IMR-90 (cell line): ENCODE results near the gene ECM2. TPM values are rescaled to one million over a fixed set of nuclear protein-coding genes. Genes with fewer than 3 reads are reported as not detected.

Source experiments
- ATAC-seq: fragments of 200-7000 bp; cut with Tn5 transposase; 2 replicates; pipeline ENCODE4 v1.9.1; 2020; ENCODE audit warnings: low read depth, mild to moderate bottlenecking, moderate library complexity
- BruUV-seq: library from RNA; stranded (reverse); fragments of 400-500 nt; replicated peaks from 2 replicates; lab custom pipeline; 2021; lab: Mats Ljungman, UMichigan
- CTCF ChIA-PET: fragments of 300-600 bp; formaldehyde crosslinking; extraction: SDS; loops from one replicate; lab custom pipeline; 2021; ENCODE audit warnings: antibody characterized with exemption; lab: Yijun Ruan, JAX
- POLR2A ChIA-PET: fragments of 300-600 bp; sonication (Branson Sonifier 250); formaldehyde crosslinking; loops from one replicate; lab custom pipeline; 2022; ENCODE audit warnings: antibody characterized with exemption; ENCODE audit not compliant: unreplicated experiment; lab: Charles Lee
- DNase-seq: peaks from one replicate; pipeline ENCODE4 v3.0.0; 2013
- H2AFZ ChIP-seq: replicated peaks from 2 replicates; pipeline ENCODE3; 2013; ENCODE audit warnings: low read length, mild to moderate bottlenecking; ENCODE audit not compliant: poor library complexity
- H2AK5ac ChIP-seq: 2 replicates; pipeline ENCODE4 v1.6.1; 2013; ENCODE audit warnings: low read depth, low read length, inconsistent platforms
- H2AK9ac ChIP-seq: replicated peaks from 2 replicates; pipeline ENCODE3; 2013; ENCODE audit warnings: mild to moderate bottlenecking, low read depth, low read length, moderate library complexity; ENCODE audit not compliant: poor library complexity
- H2BK120ac ChIP-seq: 2 replicates; pipeline ENCODE4 v1.6.1; 2013; ENCODE audit warnings: low read depth, low read length, inconsistent platforms
- H2BK15ac ChIP-seq: 3 replicates; pipeline ENCODE4 v1.6.1; 2013; ENCODE audit warnings: low read depth, low read length, inconsistent platforms
- H2BK20ac ChIP-seq: 2 replicates; pipeline ENCODE4 v1.6.1; 2013; ENCODE audit warnings: low read depth, mild to moderate bottlenecking, inconsistent platforms, low read length, moderate library complexity
- H2BK5ac ChIP-seq: 2 replicates; pipeline ENCODE4 v1.6.1; 2013; ENCODE audit warnings: mild to moderate bottlenecking, low read depth, low read length, inconsistent platforms; ENCODE audit not compliant: poor library complexity, severe bottlenecking
- H3K14ac ChIP-seq: replicated peaks from 2 replicates; pipeline ENCODE4 v1.6.1; 2013; ENCODE audit warnings: low read depth, low read length, inconsistent platforms
- H3K18ac ChIP-seq: 2 replicates; pipeline ENCODE4 v1.6.1; 2013; ENCODE audit warnings: low read depth, low read length, control low read depth
- H3K23ac ChIP-seq: 2 replicates; pipeline ENCODE4 v1.6.1; 2013; ENCODE audit warnings: low read depth, low read length, inconsistent platforms
- H3K27ac ChIP-seq: 2 replicates; pipeline ENCODE4 v1.5.1; 2013; ENCODE audit warnings: mild to moderate bottlenecking, control low read depth, low read length; ENCODE audit not compliant: insufficient read depth
- H3K27me3 ChIP-seq: 2 replicates; pipeline ENCODE4 v1.6.1; 2013; ENCODE audit warnings: low read length; ENCODE audit not compliant: control insufficient read depth, insufficient read depth
- H3K36me3 ChIP-seq: 2 replicates; pipeline ENCODE4 v1.6.1; 2013; ENCODE audit warnings: low read length, mixed read lengths; ENCODE audit not compliant: control insufficient read depth, insufficient read depth
- H3K4ac ChIP-seq: 2 replicates; pipeline ENCODE4 v1.6.1; 2013; ENCODE audit warnings: low read depth, low read length, inconsistent platforms
- H3K4me1 ChIP-seq: 2 replicates; pipeline ENCODE4 v1.6.1; 2013; ENCODE audit warnings: low read length, mixed read lengths; ENCODE audit not compliant: control insufficient read depth, insufficient read depth
- H3K4me2 ChIP-seq: 2 replicates; pipeline ENCODE4 v1.6.1; 2013; ENCODE audit warnings: low read depth, mild to moderate bottlenecking, control low read depth, low read length, moderate library complexity
- H3K4me3 ChIP-seq: 2 replicates; pipeline ENCODE4 v1.5.1; 2013; ENCODE audit warnings: low read depth, mild to moderate bottlenecking, control low read depth, low read length, moderate library complexity; ENCODE audit not compliant: insufficient read depth
- H3K56ac ChIP-seq: 2 replicates; pipeline ENCODE4 v1.6.1; 2013; ENCODE audit warnings: low read length, inconsistent platforms; ENCODE audit not compliant: insufficient read depth; ENCODE audit errors: extremely low read depth
- H3K79me1 ChIP-seq, 2 experiments: 2 replicates each; pipeline ENCODE4 v1.6.1; 2013; ENCODE audit warnings: low read length in 2 of 2, inconsistent platforms in 1 of 2, low read depth in 1 of 2
- H3K9ac ChIP-seq: 2 replicates; pipeline ENCODE4 v1.6.1; 2013; ENCODE audit warnings: low read depth, low read length, control low read depth
- H3K9me1 ChIP-seq: 2 replicates; pipeline ENCODE4 v1.6.1; 2013; ENCODE audit warnings: low read length, inconsistent platforms; ENCODE audit not compliant: insufficient read depth
- H3K9me3 ChIP-seq: 2 replicates; pipeline ENCODE4 v1.6.1; 2013; ENCODE audit warnings: low read length; ENCODE audit not compliant: control insufficient read depth, insufficient read depth
- H4K20me1 ChIP-seq: 2 replicates; pipeline ENCODE4 v1.6.1; 2013; ENCODE audit warnings: low read length, inconsistent platforms; ENCODE audit not compliant: insufficient read depth
- H4K5ac ChIP-seq: 2 replicates; pipeline ENCODE4 v1.6.1; 2013; ENCODE audit warnings: mild to moderate bottlenecking, low read depth, low read length, control low read depth
- H4K8ac ChIP-seq, 2 experiments: 2 replicates each; pipeline ENCODE4 v1.6.1; 2013; ENCODE audit warnings: low read depth in 2 of 2, low read length in 2 of 2, control low read depth in 1 of 2, inconsistent platforms in 1 of 2
- H4K91ac ChIP-seq: 2 replicates; pipeline ENCODE4 v1.6.1; 2013; ENCODE audit warnings: low read depth, low read length, inconsistent platforms; ENCODE audit not compliant: insufficient read depth
- BHLHE40 ChIP-seq: fragments of 150-350 bp; IDR thresholded peaks from 2 replicates; pipeline ENCODE4 v1.6.1; 2016; ENCODE audit warnings: mild to moderate bottlenecking, low read depth, low read length
- CEBPB ChIP-seq: IDR thresholded peaks from 2 replicates; pipeline ENCODE4 v1.6.1; 2012; ENCODE audit warnings: low read depth, low read length, improper control_type of control experiment
- CHD1 ChIP-seq: IDR thresholded peaks from 2 replicates; pipeline ENCODE4 v1.6.1; 2012; ENCODE audit warnings: low read depth, low read length, improper control_type of control experiment
- FOS ChIP-seq: fragments of 150-350 bp; IDR thresholded peaks from 2 replicates; pipeline ENCODE4 v1.6.1; 2016; ENCODE audit warnings: low read depth, low read length
- MAFK ChIP-seq: IDR thresholded peaks from 2 replicates; pipeline ENCODE4 v1.6.1; 2012; ENCODE audit warnings: low read depth, low read length, improper control_type of control experiment
- MAZ ChIP-seq: IDR thresholded peaks from 2 replicates; pipeline ENCODE4 v1.6.1; 2012; ENCODE audit warnings: low read depth, mild to moderate bottlenecking, low read length, improper control_type of control experiment, moderate library complexity, borderline replicate concordance
- MXI1 ChIP-seq: IDR thresholded peaks from 2 replicates; pipeline ENCODE4 v1.6.1; 2012; ENCODE audit warnings: low read depth, mild to moderate bottlenecking, low read length, moderate library complexity, borderline replicate concordance
- NFE2L2 ChIP-seq: fragments of 150-350 bp; IDR thresholded peaks from 2 replicates; pipeline ENCODE4 v1.6.1; 2016; ENCODE audit warnings: low read depth, mild to moderate bottlenecking, low read length
- POLR2A ChIP-seq: IDR thresholded peaks from 2 replicates; pipeline ENCODE4 v1.6.1; 2012; ENCODE audit warnings: mild to moderate bottlenecking, low read depth, low read length
- RAD21 ChIP-seq: IDR thresholded peaks from 2 replicates; pipeline ENCODE4 v1.6.1; 2012; ENCODE audit warnings: low read length, improper control_type of control experiment
- RCOR1 ChIP-seq: IDR thresholded peaks from 2 replicates; pipeline ENCODE4 v1.6.1; 2012; ENCODE audit warnings: mild to moderate bottlenecking, low read length, improper control_type of control experiment; ENCODE audit not compliant: insufficient replicate concordance
- RFX5 ChIP-seq: IDR thresholded peaks from 2 replicates; pipeline ENCODE4 v1.8.0; 2012; ENCODE audit warnings: low read depth, mild to moderate bottlenecking, low read length, moderate library complexity
- SMC3 ChIP-seq: fragments of 150-350 bp; IDR thresholded peaks from 2 replicates; pipeline ENCODE4 v1.6.1; 2016; ENCODE audit warnings: low read depth, mild to moderate bottlenecking, antibody characterized with exemption, low read length, moderate library complexity
- WGBS, 2 experiments: methylation state at CpG; one replicate each; pipeline versions ENCODE4 v1.1.5 to v1.1.7; 2013; ENCODE audit warnings: missing lambda C conversion rate in 2 of 2; ENCODE audit not compliant: insufficient read length in 1 of 2; ENCODE audit errors: extremely low coverage in 2 of 2; 5-methylcytosine and 5-hydroxymethylcytosine counted together
- dilution Hi-C: fragments of 300-500 bp; cut with HindIII; formaldehyde crosslinking; loops from one replicate; pipeline ENCODE4 v1.14.3; 2018; ENCODE audit warnings: low sequenced_read_pairs; ENCODE audit not compliant: unreplicated experiment
- in situ Hi-C: fragments of 300-500 bp; cut with MboI; formaldehyde crosslinking; loops from 3 replicates; pipeline ENCODE4 v1.14.3; 2019; ENCODE audit warnings: low sequenced_read_pairs, inconsistent platforms, mixed read lengths
- intact Hi-C: fragments of 100-400 bp; cut with micrococcal nuclease; formaldehyde crosslinking; loops from 2 replicates; pipeline ENCODE4 v1.10.0; 2022
- polyA plus RNA-seq, 3 experiments: library from polyadenylated mRNA; depleted of rRNA; stranded (reverse); fragments of >200 nt; gene quantifications; 2 replicates each; pipeline ENCODE4 v1.2.3, GENCODE V29; 2012; ENCODE audit warnings: low replicate concordance in 1 of 3
- total RNA-seq: library from RNA; depleted of rRNA; stranded (reverse); fragments of >200 nt; gene quantifications from 2 replicates; pipeline ENCODE4 v1.2.3, GENCODE V29; 2012
- TF ChIP-seq, protein P1 (sequence below): conservative IDR thresholded peaks from 2 replicates; pipeline ENCODE4 v1.5.1; 2012; ENCODE audit warnings: mild to moderate bottlenecking, low read depth, low read length, improper control_type of control experiment
- TF ChIP-seq, protein P2 (sequence below): fragments of 150-350 bp; IDR thresholded peaks from 2 replicates; pipeline ENCODE4 v1.6.1; 2017; ENCODE audit warnings: mild to moderate bottlenecking, antibody characterized with exemption, low read length, low read depth
- TF ChIP-seq, protein P3 (sequence below): fragments of 150-350 bp; IDR thresholded peaks from 2 replicates; pipeline ENCODE4 v1.6.1; 2016; ENCODE audit warnings: low read depth, mild to moderate bottlenecking, low read length, moderate library complexity, borderline replicate concordance

The ECM2 gene
- total and polyA plus RNA-seq, 2 of the 4 experiments (the other 2 are of a cell fraction), result 0.26 to 0.36 TPM

DNA sequence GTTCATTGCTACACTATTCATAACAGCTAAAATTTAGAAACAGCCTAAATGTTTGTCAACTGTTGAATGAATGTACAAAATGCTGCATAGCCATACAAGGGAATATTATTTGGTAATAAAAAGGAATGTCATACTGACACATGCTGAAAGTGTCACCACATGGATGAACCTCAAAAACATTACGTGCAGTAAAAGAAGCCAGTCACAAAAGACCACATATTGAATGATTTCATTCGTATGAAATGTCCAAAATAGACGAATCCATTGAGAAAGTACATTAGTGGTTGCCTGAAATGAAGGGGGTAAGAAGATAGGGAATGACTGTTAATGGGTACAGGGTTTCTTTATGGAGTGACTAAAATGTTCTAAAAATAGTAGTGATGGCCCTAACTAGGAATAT is 11.6 kb upstream of the ECM2 start:
- H3K79me1 ChIP-seq, result no peaks in the 10 kb centered on the region
- no peak overlapping the region for H4K5ac ChIP-seq
- H2AK5ac ChIP-seq, result no peak overlapping the region
- no TSS peak for BruUV-seq
- no peaks in the 10 kb centered on the region for H3K9me3 ChIP-seq
- no peak overlapping the region for H3K4me2 ChIP-seq
- no peak overlapping the region for H3K4ac ChIP-seq
- H3K9me1 ChIP-seq, result no peaks in the 10 kb centered on the region
- no peak overlapping the region for H3K4me3 ChIP-seq
- H3K4me1 ChIP-seq, result no peaks in the 10 kb centered on the region
- no peaks in the 10 kb centered on the region for H3K27me3 ChIP-seq
- no peak overlapping the region for H3K14ac ChIP-seq
- H4K20me1 ChIP-seq, result no peaks in the 10 kb centered on the region
- in situ Hi-C loops (no loop called here), intact Hi-C loops (no loop called here), dilution Hi-C loops (no loop called here)
- H2AFZ ChIP-seq, result no peak overlapping the region
- H3K56ac ChIP-seq, result no peak overlapping the region
- TF ChIP-seq MAFK (no peak), SMC3 (no peak), POLR2A (no peak), FOS (no peak), CEBPB (no peak), RCOR1 (no peak), BHLHE40 (no peak), MAZ (no peak), RAD21 (no peak), MXI1 (no peak), RFX5 (no peak), CHD1 (no peak), NFE2L2 (no peak)
- TF ChIP-seq, protein P1, sequence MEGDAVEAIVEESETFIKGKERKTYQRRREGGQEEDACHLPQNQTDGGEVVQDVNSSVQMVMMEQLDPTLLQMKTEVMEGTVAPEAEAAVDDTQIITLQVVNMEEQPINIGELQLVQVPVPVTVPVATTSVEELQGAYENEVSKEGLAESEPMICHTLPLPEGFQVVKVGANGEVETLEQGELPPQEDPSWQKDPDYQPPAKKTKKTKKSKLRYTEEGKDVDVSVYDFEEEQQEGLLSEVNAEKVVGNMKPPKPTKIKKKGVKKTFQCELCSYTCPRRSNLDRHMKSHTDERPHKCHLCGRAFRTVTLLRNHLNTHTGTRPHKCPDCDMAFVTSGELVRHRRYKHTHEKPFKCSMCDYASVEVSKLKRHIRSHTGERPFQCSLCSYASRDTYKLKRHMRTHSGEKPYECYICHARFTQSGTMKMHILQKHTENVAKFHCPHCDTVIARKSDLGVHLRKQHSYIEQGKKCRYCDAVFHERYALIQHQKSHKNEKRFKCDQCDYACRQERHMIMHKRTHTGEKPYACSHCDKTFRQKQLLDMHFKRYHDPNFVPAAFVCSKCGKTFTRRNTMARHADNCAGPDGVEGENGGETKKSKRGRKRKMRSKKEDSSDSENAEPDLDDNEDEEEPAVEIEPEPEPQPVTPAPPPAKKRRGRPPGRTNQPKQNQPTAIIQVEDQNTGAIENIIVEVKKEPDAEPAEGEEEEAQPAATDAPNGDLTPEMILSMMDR, result no peak
- TF ChIP-seq, protein P2, sequence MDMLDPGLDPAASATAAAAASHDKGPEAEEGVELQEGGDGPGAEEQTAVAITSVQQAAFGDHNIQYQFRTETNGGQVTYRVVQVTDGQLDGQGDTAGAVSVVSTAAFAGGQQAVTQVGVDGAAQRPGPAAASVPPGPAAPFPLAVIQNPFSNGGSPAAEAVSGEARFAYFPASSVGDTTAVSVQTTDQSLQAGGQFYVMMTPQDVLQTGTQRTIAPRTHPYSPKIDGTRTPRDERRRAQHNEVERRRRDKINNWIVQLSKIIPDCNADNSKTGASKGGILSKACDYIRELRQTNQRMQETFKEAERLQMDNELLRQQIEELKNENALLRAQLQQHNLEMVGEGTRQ, result no peak
- TF ChIP-seq, protein P3, sequence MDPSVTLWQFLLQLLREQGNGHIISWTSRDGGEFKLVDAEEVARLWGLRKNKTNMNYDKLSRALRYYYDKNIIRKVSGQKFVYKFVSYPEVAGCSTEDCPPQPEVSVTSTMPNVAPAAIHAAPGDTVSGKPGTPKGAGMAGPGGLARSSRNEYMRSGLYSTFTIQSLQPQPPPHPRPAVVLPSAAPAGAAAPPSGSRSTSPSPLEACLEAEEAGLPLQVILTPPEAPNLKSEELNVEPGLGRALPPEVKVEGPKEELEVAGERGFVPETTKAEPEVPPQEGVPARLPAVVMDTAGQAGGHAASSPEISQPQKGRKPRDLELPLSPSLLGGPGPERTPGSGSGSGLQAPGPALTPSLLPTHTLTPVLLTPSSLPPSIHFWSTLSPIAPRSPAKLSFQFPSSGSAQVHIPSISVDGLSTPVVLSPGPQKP, result no peak
- no peak overlapping the region for H2BK20ac ChIP-seq
- H2BK5ac ChIP-seq, result no peak overlapping the region
- H4K8ac ChIP-seq, result no peak overlapping the region
- H2BK120ac ChIP-seq, result no peak overlapping the region
- ChIA-PET CTCF (no interaction called here), POLR2A (no interaction called here)
- H3K18ac ChIP-seq, result no peak overlapping the region
- H3K36me3 ChIP-seq, result no peaks in the 10 kb centered on the region
- DNase-seq, result no peak
- no peak overlapping the region for H3K27ac ChIP-seq
- no peak overlapping the region for H2AK9ac ChIP-seq
- ATAC-seq, result no peak
- no peak overlapping the region for H3K9ac ChIP-seq
- no peak overlapping the region for H4K91ac ChIP-seq
- H2BK15ac ChIP-seq, result no peak overlapping the region
- no CpG with 5 or more reads among the region's 3 CpGs for WGBS, 2 experiments
- no peak overlapping the region for H3K23ac ChIP-seq
